Stimulated activated CD4-positive, alpha-beta T cell treated with anti-CD3 and anti-CD28 coated beads, Interleukin-4, amount 100 ng/mL, for 48 hours (primary cell): ENCODE results near the gene ZMIZ1.

Experiments
- DNase-seq, 2 donors: peaks; one replicate each; pipeline ENCODE4 v3.0.0-alpha.2; 2020; ENCODE audit warnings: low read depth in 2 of 2

Gene ZMIZ1

DNA sequence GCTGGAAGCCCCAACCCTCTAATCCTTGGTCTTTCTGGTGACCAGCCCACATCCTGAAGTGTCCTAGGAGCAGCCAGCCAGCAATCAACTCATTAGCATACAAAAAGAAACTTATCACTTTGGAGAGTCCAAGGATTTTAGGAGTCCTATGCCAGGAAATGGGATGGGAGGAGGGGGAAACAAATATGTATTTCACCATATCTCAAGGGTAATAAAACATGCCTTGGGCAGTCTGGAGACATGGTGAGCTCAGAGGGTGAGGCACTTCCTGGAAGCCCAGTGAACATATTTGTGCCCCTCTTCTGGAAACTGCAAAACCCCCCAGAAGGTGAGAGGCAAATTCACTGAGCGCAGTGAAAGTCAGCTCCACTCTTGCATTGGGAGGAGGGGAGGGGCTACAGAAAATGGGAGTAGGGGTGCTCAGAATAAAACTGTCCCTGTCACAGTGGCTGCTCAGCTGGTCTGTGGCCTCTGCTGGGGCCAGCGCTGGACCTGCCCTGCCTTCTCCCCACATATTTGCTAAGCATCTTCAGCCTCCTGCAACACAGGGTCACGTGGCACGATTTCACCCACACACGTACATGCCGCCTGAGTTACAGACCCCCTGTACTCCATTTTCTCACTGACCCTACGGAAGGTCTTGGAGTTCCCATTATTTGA lies 17.7 kb upstream of the ZMIZ1 start:
- no peak for DNase-seq

GRCh38 chr10:79051766-79052165 lies 17.0 kb upstream of the ZMIZ1 start:
- DNase-seq = no peak

DNA sequence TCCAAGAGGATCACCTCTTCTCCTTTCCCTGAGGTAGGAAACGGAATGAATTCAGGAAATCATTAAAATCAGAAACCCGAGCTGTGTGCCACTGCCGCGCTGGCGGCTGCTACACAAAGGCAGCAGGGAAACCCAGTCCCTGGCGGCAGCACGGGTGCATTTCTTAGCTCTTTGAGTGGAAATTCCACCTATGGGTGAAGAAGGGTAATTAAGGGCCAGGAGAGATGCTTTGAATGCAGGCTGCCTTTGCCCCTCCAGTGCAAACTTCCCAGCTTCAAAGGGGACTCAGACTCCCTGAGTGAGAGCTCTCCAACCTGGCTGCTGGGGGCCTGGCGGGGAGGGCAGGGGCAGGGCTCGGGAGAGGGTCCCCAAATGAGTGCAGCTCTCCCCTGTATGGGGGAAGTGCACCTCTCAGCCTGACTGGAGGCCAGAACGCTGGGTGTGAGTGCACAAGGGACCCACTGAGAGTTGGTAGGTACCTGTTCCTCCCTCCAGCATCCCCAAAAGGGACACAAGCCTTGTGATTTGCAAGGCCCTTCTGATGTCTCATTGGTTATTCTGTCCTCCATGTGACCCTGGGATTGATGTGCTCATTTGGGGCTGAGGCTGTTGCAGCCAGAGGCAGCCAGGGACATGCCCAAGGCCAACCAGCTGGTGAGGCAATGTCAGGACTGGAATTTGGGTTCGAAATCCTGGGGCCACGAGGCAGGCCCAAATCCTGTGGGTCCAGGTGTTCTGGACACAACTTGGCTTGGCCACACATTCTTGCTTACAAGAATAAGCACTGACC lies 16.3 kb upstream of the ZMIZ1 start:
- DNase-seq = no peak

GRCh38 chr10:79053081-79053434 lies 15.7 kb upstream of the ZMIZ1 start:
- no peak for DNase-seq

DNA sequence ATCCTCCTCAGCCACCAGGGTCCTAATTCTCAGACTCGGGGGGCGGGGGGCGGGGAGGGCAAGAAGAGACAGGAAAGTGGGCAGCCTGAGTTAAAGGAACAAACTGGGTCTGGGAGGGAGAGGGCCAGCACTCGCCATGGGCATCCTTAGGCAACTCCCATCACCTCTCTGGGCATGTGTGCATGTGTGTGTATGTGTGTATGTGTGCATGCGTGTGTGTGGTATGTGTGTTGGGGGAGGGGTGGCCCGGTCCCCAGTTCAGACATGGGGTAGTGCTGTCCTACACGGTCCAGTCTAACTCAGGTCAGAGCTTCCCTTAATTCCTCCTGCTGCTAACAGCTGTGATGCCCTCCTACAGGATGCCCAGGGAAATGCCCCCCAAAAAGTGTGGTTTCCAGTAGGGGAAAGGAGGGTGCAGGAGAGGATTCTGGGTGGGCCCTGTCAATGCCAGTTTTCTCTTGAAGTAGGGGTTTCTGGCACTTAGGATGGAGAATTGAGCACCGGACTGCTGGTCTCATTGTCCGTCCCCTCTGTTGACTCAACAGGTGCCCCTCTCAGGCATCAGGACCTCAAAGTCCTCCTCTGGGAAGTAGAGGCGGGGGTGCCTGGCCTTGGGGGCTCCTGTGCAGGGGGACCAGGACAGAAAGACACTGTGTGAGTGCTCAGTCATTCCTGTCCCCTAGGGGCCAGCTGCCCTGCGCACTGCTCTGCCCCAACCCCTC lies 15.1 kb upstream of the ZMIZ1 start:
- DNase-seq = no peak

DNA sequence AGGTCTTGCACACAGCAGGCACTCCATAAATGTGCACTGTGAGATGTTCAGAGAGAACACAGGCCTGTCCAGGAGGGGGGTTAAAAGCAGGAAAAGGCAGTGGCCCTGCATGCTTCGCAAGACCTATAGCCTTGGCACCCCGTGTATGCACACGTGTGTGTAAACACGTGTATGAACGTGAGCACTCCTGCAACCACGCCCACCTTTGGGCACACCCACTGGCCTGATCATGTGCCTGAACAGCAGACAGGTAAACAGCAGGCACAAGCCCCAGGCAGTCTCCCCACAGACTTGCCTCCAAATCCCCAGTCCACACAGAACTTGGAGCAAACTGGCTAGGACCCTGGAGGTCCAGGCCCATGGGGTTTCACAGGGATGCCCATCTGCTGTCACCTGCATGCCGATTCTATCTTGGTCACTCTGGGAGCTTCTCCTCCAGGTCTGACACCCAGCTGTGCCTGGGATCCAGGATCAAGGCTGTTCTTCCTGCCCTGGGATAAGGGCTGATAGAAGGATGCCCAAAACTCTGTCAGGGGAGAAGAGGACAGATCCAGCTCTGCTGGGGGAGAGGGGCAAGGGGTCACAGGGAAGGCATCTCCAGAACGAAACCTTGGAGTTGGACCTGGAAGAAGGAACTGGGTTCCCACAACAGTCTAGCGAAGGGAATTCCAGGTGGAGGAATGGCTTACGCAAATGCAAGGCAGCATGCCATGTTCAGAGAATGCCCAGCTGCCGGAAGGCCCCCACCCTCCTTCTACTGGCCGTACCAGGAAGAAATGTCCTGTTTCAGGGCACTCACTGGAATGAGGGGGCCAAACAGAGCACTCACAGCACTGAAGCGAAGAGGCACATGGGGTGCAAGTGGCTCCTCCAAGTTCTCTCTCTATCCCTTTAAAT lies 14.3 kb upstream of the ZMIZ1 start:
- no peak for DNase-seq

- DNase-seq = no peak
These were observed 13.5 kb upstream of the ZMIZ1 start for GRCh38 chr10:79055100-79055782.

- DNase-seq = no peak
These were observed 12.9 kb upstream of the ZMIZ1 start for GRCh38 chr10:79055892-79056291.

- DNase-seq = no peak
These were observed 12.4 kb upstream of the ZMIZ1 start for GRCh38 chr10:79056361-79056735.

GRCh38 chr10:79056736-79057391 lies 11.9 kb upstream of the ZMIZ1 start:
- DNase-seq = no peak

DNA sequence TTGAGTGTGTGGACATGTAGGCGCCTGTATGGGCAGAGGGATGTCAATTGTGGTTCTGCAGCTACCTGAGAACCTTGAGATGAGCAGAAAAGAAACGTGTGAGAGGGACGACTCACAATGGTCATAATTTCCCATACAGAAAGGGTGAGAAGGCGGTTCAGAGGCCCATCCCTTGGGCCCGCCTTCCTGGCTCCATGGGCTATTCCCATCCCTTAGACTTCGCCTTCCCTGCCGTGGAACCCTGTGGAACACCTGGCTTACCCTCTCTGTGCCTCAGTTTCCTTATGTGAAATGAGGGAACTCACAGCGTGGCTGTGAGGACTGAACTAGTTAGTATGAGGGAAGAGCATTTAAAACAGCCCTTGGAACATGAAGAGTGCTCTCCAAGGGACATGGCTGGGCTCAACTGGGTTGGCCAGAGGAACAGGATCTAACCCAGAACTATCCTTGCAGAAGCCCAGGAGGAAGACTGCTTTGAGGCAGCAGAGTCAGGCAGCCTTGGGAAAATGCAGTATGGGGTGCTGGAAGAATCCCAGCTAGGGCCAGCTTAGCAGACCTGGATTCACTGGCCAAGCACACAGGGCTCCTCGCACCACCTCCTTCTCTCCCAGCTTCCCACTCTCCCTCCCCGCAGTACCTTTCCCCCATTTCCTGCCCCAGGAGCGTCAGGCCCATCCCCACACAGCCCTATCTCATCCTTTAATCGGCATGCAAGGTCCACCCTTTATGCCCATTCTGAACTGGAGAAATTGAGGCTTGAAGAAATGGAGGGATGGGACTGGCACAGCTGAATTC lies 11.1 kb upstream of the ZMIZ1 start:
- DNase-seq = no peak

DNA sequence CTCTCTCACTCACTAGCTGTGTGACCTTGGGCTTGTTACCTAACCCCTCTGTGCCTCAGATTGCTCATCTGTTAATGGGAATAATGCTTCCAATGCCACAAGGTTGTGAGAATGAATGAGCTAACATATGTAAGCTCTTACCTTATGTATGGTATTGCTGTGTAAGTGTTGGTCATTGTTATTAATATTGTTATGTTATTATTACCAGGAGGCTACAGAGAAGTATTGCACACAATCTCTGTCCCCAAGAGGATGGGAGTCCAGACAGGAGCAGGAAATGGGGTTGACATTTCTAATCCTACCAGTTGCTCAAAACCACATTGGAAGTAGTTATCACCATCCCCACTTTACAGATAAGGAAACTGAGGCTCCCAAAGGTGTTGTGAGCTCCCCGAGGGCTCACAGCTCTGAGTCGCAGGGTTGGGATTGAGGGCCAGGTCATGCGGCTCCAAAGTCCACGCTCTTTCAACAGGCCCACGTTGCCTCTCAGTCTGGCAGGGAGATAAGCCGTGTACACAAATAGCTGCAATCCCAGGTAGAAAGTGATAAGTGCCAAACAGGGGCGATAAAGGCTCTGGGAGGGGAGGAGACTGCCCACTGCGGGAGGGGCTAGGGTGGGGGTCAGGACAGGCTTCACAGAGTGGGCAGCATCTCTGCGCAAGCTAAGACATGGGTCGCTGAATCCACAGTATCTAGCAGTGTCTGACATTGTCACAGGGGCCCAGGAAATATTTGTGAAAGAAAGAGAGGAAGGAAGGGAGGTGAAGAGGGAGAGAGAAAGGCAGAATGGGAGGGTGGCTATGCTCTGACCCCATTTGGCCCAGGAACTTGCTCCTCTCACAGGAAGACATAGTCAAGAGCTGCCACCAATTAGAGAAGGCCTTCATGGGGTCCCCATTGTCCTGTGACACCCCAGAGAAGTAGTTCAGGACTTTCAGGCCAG lies 9.6 kb upstream of the ZMIZ1 start:
- no peak for DNase-seq

- no peak for DNase-seq
These were observed 8.8 kb upstream of the ZMIZ1 start for GRCh38 chr10:79059859-79060379.

- DNase-seq = no peak
These were observed 8.0 kb upstream of the ZMIZ1 start for GRCh38 chr10:79060641-79061255.

- no peak for DNase-seq
These were observed 7.1 kb upstream of the ZMIZ1 start for GRCh38 chr10:79061441-79062315.

DNA sequence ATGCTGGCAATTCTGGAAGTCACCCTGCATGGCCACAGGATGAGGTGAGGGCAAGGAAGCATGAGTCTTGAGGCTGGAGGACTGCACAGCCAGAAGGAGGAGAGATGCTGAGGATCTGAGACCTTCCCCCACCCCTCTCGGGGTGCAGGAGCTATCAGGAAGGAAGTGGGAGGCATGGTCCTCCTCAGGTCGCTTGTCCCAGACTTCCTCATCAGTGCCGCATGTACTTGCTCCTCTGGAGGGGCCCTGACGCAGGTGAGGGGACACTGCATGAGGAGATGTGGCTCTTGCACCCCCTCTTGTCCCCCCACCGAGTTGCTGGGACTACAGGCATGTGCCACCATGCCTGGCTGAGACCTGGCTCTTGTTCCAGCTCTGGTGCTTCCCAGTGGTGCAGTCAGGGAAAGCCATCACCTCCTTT lies 5.7 kb upstream of the ZMIZ1 start:
- no peak for DNase-seq
